Right hindlimb (tissue), 1 donor: Measurements from ENCODE around the gene N4BP2.

ENCODE experiments used
- DNase-seq: peaks from one replicate; pipeline ENCODE4 v3.0.0-alpha.2; 2018

N4BP2 gene

DNA sequence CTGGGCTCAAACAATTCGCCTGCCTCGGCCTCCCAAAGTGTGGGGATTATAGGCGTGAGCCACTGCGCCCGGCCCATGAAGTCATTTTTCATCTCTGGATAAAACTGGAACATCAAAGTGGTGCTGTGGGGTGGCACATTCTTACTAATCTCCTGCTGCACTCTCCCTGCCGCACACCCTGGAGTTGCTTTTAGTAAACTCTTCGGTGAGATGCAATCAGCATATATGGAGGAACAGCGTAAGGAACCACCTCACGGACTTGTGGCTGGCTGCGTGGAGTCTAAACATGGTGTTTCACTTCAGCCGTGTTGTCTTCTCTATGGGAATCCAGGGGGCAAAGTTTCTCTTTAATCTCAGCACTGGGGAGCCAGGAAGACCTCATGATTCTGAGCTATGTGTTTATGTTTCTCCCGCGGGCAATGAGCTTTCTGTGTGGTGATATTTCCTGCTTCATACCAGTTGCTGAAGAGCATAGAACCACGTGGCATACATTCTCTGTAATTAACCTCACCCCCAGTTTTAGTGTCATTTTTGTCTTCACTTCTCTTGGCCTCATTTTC is 138.0 kb downstream of the N4BP2 start:
- no peak for DNase-seq

DNA sequence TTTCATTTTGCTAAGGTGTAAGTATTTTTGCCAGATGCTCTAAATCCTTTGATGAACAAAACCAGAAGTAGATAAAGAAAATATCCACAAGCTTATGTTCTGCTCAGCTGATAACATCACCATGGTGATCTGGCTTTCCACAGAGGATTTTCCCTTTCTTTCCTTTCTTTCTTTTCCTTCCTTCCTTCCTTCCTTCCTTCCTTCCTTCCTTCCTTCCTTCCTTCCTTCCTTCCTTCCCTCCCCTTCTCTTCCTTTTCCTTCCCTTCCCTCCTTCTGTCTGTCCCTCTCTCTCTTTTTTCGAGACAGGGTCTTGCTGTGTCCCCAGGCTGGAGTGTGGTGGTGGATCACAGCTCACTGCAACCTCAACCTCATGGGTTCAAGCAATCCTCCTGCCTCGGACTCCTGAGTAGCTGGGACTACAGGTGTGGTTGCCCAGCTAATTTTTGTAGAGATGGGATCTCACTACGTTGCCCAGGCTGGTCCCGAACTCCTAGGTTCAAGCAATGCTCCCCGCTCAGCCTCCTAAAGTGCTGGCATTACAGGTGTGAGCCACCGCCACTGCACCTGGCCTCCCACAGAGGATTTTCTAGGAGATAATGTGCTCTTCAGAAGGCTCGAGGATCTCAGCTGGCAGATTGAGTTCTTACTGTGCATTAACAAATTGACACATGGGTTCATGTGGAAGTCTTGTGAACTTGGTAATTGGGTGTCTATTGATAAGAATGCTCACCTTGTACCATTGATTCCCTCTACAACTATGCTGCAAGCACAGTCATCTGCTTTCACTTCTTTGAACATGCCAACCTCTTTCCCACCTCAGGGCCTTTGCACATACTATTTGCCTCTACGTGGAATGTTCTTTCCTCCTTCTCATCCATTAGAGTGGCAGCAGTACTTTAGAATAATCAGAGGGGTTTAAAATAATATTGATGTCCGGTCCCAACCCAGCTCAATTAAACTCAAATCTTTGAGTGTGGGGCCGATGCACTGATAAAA is 138.8 kb downstream of the N4BP2 start:
- DNase-seq = no peak

DNA sequence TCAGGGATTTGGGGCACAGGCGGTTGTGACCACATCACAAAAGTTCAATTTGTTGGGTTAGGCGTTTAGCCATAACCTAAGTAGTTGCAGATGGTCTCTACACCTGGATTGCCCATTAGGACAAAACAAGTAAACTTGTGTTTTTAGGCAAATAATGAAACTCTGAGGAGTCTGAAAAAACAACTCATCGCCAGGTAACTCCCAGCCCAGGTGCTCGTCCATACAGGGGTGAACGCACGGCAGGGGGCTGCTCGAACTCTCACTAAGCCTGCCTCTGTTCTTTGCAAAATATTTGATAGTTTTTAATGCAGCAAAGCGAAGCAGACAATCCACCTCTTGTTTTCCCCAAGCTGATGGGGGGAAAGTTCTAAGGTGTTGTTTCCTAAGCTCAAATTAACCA is 139.6 kb downstream of the N4BP2 start:
- no peak for DNase-seq

DNA sequence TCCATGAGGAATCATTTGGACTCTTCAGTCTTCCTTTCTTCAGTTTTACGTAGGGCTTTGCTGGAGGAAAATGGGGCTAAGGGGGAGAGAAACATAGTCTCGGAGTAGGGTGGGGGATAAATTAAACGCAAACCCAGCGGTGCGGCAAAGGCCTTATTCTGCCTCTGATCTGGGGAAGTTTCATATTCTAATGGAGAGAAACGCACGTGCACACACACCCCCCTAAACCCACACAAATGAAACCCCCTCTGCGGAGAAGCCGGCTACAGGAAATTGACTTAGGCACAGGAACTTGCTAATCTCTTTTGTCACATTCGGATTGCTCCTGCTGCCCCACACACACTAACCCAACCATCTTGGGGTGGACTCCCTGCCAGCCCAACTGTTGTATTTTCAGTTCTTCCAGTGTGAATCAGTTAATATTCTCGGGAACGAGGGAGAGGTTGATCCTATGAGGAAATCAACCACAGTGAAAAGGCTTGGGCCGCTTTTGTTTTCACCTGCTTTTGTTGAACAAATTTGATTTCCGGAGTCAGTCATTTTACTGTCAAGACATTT is 140.2 kb downstream of the N4BP2 start, which contains the start of gene RHOH:
RHOH (plus strand) TSS at position 308 of the 558 bp plus-strand sequence. CDS start 46,356 bp downstream, outside the sequence.
- no peak for DNase-seq

DNA sequence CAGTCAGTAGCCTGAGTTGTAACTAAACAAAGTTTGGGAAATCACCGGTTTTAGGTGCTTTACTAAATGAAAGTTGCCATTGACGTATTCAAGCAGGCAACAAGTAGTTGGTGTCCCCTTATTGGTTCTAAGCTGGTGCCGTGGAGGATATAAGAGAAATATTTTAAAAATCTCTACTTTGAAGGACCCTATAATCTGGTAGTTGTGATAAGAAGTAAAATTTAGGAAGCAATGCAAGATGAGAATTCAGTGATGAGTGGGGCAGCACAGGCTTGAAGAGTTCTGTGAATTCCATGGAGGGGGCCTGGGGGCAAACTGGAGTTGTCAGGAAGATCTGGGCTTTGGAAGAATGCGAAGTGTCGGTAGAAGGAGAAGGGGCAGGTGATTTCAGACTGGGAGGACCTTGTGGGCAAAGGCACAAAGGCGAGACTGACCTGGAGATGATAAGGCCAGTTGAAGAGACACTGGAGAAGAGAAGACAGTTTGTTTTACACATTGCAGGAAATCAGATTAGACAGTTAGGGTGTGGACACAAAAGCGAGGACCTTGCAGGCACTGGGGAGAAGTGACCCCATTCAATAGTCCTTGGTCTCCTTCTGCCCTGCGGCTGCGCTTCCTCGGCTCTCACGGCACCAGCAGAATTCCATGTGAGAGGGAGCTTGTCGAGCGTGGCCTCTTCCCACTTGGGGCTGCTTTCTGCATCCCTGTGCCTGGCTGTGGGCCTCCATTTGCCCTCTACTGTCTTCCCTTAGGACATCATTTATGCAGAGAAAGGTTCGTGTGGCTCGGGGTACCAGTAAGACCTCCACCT is 141.4 kb downstream of the N4BP2 start:
- DNase-seq = no peak

DNA sequence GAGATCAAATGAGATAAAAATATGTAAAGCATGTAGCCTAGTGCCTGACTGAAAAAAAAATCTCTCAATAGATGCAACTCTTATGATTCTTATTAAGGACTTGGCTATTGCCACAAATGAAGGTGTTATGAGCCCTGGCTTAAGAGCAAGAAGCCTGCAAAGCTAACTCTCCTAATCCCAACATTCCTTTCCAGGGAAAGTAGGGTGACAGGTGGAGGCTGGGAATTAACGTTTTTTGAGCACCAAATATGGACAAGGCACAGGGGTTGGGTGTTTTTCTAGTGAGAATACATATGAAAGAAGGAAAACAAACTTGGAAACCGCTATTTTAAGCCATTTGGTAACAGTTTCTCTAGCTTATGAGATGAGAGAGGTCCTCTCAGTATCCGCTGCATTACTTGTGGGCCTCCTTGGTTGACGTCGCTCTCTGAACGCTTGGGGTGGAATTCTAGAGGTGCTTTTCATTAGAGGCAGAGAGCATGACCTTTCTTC is 142.6 kb downstream of the N4BP2 start:
- DNase-seq = no peak

DNA sequence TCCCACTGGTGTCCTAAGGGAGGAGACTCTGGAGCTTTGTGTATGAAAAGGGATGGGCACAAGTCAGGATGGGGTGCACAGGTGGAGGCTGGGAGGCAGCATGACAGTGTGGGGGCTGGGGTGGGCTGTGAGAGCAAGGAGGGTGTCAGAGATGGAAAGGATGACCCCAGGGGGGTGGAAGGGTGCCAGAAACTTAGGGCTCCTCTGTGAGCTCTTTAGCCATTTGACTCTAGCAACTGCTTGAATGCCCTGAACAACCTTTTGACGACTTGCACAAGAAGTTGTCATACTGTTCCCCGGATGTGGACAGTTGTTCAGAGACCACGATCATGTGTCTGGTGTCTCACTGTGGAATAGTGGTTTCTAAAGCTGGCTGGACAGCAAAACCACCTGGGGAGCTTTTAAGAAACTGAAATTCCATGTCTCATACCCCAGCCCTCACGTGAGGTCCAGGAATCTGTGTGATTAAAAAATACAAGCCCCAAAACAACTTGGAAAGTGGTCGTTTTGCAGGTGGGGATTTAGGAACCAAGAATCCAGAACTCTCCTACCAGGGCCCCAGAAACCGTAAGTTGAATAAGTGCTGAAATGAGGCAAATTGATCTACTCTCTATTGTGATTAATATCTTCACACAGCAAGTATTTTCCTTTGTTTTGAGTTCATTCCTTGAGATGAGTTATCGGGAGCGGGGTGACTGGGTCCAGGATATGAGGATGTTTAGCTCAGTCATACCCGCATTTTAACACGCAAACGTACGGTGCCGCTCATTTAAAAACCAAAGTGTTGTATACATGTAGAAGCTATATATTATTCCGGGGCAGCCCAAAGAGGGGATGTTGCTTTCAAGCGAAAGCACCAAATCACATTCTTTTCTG is 143.6 kb downstream of the N4BP2 start:
- no peak for DNase-seq

DNA sequence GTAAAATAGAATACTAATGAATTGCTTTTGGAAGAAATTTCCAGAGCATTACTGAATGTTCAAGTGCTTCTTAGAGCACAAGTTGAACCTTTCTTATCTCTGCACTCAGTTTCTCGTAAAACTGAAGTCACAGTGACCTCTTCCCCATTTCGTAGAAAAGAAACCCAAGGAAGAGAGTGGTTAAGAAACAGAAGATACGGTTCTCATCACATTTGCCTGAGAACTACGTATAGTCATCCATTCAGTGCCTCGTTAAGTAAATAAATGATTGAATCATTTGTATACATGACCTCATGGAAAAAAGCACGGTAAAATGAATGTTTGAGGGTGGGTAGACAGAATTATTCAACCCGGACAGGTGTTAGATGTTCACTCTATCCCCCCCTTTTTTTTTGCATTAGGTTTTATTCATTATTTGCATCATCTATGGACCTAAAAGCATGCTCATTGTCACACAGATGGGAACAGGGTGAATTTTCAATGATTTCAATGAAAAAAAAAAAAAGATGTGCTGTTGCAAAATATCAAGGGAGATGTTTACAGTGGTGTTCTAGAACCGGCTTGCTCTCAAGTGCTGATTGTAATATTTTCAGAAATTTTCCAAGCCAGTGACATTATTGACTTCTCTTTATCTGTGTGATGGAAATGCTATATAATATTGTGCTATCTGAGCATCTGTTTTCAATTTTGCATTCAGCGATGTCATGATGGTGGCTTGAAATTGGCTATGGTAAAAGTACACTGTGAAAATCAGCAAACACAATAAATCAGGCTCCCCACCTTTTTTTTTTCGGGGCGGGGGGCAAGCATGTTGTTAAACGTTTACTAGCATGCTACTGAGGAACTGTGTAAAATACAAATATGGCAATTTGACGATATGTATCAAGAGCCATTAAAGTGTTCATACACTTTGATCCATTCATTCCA is 144.5 kb downstream of the N4BP2 start:
- no peak for DNase-seq

DNA sequence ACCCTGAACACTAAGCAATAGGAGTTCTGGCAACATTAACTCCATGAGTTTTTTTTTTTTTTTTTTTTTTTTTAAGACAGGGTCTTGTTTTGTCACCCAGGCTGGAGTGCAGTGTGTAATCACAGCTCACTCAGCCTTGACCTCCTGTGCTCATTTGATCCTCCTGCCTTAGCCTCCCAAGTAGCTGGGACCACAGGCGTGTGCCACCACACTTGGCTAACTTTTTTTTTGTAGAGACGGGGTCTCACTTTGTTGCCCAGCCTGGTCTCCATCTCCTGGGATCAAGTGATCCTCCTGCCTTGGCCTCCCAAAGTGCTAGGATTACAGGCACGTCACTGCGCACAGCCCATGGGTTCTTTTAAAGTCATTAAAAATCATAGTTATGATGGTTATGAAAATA is 145.2 kb downstream of the N4BP2 start:
- no peak for DNase-seq

DNA sequence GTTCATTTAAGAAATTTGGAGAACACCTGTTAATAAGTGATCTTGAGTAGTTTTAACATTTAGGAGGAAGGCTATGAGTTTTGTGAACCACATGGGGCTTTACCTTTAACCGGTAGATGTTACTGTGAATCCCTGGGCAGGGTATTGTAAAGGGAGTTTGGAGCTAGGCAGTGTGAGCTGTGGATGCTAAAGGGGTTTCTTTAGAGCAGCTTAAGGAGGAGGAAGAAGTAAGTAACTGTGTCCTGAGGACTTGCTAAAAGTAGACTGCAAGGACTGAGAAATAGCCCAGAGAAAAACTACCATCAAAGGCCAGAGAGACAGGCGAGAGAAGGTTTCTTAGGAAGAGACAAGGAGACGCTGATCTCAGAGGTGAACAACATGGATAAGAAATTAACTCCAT is 145.8 kb downstream of the N4BP2 start:
- no peak for DNase-seq

DNA sequence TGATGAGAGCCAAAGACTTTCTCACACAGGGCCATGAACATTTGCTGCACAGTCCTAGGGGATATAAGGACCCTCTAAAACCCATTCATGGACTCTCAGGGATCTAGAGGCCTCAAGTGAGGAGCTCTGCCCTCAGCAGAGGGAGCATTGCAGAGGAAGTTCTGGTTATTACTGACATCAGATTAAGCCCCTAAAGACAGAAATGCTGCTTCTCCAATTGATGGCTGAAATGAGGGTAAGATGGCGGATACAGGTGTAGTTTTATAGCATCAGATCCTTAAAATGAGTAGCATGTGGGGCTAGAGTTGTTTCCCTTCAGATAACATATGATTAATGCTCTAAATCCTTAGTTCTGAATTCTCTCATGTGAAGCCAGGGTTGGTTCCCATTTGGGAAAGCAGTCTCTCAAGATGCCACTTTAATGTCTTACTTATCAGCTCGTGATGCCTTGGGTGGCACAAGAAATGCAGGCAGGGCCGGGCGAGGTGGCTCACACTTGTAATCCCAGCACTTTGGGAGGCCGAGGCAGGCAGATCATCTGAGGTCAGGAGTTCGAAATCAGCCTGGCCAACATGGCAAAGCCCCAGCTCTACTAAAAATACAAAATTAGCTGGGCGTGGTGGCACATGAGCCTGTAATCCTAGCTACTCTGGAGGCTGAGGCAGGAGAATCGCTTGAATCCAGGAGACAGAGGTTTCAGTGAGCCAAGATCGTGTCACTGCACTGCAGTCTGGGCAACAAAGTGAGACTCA is 148.0 kb downstream of the N4BP2 start:
- no peak for DNase-seq

DNA sequence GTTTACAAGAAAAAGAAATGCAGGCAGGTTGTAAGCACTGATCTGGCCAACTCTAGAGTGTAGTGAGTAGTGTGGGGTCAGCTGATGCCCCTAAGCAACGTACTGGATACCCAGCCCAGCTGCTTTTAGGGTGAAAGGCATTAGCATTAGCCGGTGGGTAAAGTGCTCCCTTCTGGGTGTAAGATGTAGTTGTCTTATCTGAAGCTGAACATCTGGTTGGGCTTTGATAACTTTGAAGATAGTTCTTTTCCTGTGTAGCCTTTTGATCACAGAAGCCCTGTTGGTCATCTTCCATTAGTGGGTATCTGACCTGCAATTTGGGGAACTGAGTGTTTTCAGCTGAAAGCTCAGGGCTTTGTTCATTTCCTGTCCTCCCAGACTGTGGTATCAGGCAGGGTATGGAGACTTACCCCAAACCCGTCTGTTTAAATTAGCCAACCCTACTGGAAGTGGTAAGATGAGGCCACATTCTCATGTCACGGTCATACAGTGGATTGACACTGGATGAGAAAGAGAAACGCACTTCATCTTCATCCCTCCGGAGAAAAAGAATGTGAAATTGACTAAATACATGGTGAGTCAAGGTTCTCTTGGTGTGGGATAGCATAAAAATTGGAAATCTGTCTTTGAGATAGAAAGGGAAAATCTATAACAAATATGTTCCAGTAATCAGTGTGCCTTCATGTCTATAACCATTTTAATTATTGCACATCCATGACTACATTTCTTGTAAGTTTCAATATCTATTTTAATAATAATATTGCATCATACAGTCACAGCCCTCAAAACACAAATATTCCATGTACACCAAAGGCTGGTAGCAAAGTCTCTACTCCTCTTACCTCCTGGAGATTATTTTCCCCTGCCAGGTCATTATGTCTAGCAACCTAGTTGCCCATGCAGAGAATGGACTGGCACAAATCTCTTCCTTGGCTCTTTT is 148.9 kb downstream of the N4BP2 start:
- DNase-seq = no peak

DNA sequence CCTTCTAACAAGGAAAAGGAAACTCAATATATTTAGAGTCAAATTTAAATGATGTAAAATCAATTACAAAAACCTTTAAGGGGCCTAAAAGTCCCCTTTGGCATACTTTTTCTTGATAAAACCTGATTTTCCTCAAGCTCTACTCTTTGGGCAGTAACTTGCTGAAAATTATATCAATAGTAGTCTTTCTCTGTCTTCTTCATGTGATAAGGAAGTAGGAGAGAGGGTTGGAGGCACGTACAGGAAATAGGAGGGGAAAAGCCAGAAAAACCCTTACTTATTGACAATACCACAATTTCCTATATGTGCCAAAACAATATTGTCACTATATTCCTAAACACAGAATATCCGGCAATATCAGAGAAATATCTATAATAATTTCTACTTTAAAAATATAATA is 149.8 kb downstream of the N4BP2 start:
- no peak for DNase-seq
